ENCODE results near the gene PTMA. TPM values are rescaled to one million over a fixed set of nuclear protein-coding genes. Genes with fewer than 3 reads are reported as not detected.

PTMA gene
- total and polyA plus RNA-seq, 2 of the 4 experiments (the other 2 are of a cell fraction), result 380 to 742 TPM

DNA sequence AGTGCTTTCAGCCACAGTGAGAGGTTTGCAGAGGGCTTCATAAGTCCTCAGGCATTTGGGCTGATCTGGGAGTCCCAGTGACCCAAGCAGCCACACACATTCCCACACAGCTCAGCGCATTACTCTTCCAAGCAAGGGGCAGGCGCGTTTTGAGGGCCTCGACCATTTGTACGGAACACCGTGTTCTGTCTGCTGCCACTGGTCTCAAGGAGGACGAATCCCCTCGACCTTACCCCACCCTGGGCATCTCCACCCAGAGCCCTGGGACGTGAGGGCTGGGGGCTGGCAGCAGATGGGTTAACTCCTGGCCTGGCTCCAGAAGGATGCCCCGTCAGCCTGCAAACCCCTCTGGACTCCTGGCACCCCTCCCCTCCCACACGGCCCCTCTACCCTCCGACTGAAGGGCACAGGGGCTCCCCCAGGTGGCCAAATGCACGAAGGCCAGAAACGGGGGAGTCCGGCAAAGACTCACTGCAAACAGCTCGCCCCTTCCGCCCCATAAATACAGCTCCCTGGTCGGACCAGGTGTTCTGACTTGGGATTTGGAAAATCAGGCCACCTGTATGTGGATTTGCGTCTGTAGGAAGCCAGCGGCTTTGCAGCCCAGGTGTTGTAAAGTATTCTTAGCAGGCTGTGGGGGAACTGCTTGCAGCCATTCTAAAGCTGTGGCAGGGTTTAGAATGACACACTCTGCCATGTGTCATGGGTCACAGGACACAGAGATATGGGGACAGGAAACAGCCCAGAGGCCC is 33.6 kb upstream of the PTMA start (continued):
- TF ChIP-seq MAZ (IDR thresholded peaks at IDR 0.05; ENCODE audit: borderline replicate concordance, low read depth, low read length), result peak; percentile 84; the same call in 1 of the 2 replicates
- TF ChIP-seq SMC3 (IDR thresholded peaks at IDR 0.05; ENCODE audit: low read depth, low read length), result peak; percentile 77

DNA sequence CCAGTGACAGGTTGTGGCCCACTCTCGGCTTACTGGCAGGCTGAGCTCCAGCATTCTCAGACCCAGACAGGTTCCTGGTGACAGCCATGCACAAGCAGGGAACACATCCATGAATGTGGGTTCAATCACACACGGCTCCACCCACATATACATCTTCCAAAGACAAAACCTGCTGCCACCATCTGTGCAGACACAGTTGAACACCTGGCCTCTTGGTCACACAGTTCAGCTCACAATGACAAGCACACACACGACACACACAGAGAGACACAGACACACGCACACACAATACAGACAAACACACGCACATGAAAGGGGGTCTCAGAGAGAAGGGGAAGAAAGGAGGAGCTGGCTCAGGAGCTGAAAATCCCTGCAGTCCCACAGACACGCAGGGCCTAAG is 32.1 kb upstream of the PTMA start:
- Histone ChIP-seq H3K27ac (ENCODE audit: insufficient read depth, low read length) (no peak overlapping the region), H3K9me1 (ENCODE audit: insufficient read depth, low read length) (peaks cover 3% of the 10 kb centered on the region; the same call in 1 of the 2 replicates), H3K23ac (ENCODE audit: low read depth, low read length) (no peak overlapping the region), H2AK9ac (replicated peaks; ENCODE audit: low read depth, low read length, poor library complexity) (peak overlapping the region; percentile 82), H2BK15ac (ENCODE audit: low read depth, low read length) (0 out of 3 replicates have a peak overlapping the region, but pooled peaks have one; percentile 31), H2AK5ac (ENCODE audit: low read depth, low read length) (peak overlapping the region; percentile 54; the same call in 1 of the 2 replicates), H3K79me1 (ENCODE audit: low read depth in 1 of 2, low read length in 2 of 2) (peaks cover 0 to 8% of the 10 kb centered on the region in 2 experiments; a peak in 3 of 4 replicates), H3K4me3 (ENCODE audit: insufficient read depth, low read depth, low read length) (no peak overlapping the region), H3K4me2 (ENCODE audit: low read depth, low read length) (no peak overlapping the region), H4K5ac (ENCODE audit: low read depth, low read length) (no peak overlapping the region), H3K36me3 (ENCODE audit: control insufficient read depth, insufficient read depth, low read length) (no peaks in the 10 kb centered on the region), H3K27me3 (ENCODE audit: control insufficient read depth, insufficient read depth, low read length) (no peaks in the 10 kb centered on the region), H2AFZ (replicated peaks; ENCODE audit: low read length, poor library complexity) (peak overlapping the region; percentile 75), H3K4ac (ENCODE audit: low read depth, low read length) (peak overlapping the region; percentile 55; the same call in 1 of the 2 replicates), H3K18ac (ENCODE audit: low read depth, low read length) (no peak overlapping the region), H2BK20ac (ENCODE audit: low read depth, low read length) (no peak overlapping the region; the same call in 1 of the 2 replicates), H4K91ac (ENCODE audit: insufficient read depth, low read depth, low read length) (no peak overlapping the region), H3K9me3 (ENCODE audit: control insufficient read depth, insufficient read depth, low read length) (no peaks in the 10 kb centered on the region), H4K8ac (ENCODE audit: low read depth in 2 of 2, low read length in 2 of 2) (no peak overlapping the region), H3K14ac (replicated peaks; ENCODE audit: low read depth, low read length) (no peak overlapping the region), H3K4me1 (ENCODE audit: control insufficient read depth, insufficient read depth, low read length) (peaks cover 18% of the 10 kb centered on the region), H3K9ac (ENCODE audit: low read depth, low read length) (no peak overlapping the region), H2BK5ac (ENCODE audit: low read depth, low read length, poor library complexity, severe bottlenecking) (no peak overlapping the region), H4K20me1 (ENCODE audit: insufficient read depth, low read length) (no peaks in the 10 kb centered on the region), H2BK120ac (ENCODE audit: low read depth, low read length) (no peak overlapping the region), H3K56ac (ENCODE audit: extremely low read depth, insufficient read depth, low read length) (no peak overlapping the region)
- DNase-seq (no peak), ATAC-seq (ENCODE audit: low read depth) (no peak)
- in situ Hi-C loops (cut with MboI; ENCODE audit: low sequenced_read_pairs) (loop anchor here (5.0 kb wide), 1 partner anchor 36 kb away; no protein-coding TSS in a partner anchor), intact Hi-C loops (cut with micrococcal nuclease) (loop anchor here (10.0 kb wide), 1 partner anchor 109 kb away; the partner anchor contains the start of genes COPS7B and PDE6D), dilution Hi-C loops (cut with HindIII; ENCODE audit: low sequenced_read_pairs, unreplicated experiment) (no loop called here)
- ChIA-PET POLR2A (ENCODE audit: unreplicated experiment) (no interaction called here), CTCF (interaction anchor here (0.6 to 4.4 kb wide), 4 partner anchors 9 to 64 kb away, joined by 3 to 57 read pairs (median 6); no protein-coding TSS in a partner anchor)
- WGBS, 2 experiments (ENCODE audit: extremely low coverage in 2 of 2, insufficient read length in 1 of 2), result 100% methylated on average over 1 of the region's 6 CpGs; no CpG with 5 or more reads in 1 of the 2 experiments
- no TSS peak for BruUV-seq (replicated peaks)
- TF ChIP-seq RCOR1 (IDR thresholded peaks at IDR 0.05; ENCODE audit: insufficient replicate concordance, low read length), result no peak

Data from IMR-90 (cell line).